GM06990 (cell line): ENCODE measurements around the gene APOA1.

Experiments
- DNase-seq: peaks from one replicate; pipeline ENCODE4 v3.0.0-alpha.2; 2011; ENCODE audit not compliant: insufficient read length; ENCODE audit errors: extremely low read depth
- H3K27me3 ChIP-seq: replicated peaks from 2 replicates; pipeline ENCODE4 v1.6.0; 2011; ENCODE audit warnings: low read length; ENCODE audit not compliant: control insufficient read depth, insufficient read depth
- H3K36me3 ChIP-seq: 2 replicates; pipeline ENCODE4 v1.5.1; 2011; ENCODE audit warnings: low read length; ENCODE audit not compliant: control insufficient read depth, insufficient read depth
- H3K4me3 ChIP-seq: replicated peaks from 2 replicates; pipeline ENCODE4 v1.5.1; 2011; ENCODE audit warnings: low read depth, mild to moderate bottlenecking, control low read depth, low read length
- TF ChIP-seq, protein P1 (sequence below): IDR thresholded peaks from 2 replicates; pipeline ENCODE4 v1.5.1; 2011; ENCODE audit warnings: low read length, control low read depth, mild to moderate bottlenecking, inconsistent platforms; ENCODE audit not compliant: insufficient read depth, poor library complexity, severe bottlenecking

APOA1 gene

DNA sequence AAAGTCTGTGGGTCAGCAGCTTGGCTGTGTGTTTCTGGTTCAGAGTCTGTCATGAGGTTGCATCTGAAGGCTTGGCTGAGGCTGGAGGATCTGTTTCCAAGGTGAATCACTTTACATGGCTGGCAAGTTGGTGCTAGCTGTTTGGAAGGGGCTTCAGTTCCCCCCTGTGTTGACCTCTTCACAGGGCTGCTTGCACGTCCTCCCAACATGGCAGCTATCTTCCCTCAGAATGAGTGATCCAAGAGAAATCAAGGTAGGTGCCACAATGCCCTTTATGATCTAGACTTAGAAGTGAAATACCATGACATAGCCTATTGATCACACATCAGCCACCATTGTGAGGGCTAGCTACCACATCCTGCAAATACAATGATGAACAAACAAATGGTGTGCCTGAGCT lies 24.3 kb downstream of the APOA1 start:
- Histone ChIP-seq H3K27me3 (no peaks in the 10 kb centered on the region; the same call in 1 of the 2 replicates), H3K36me3 (no peaks in the 10 kb centered on the region), H3K4me3 (no peak overlapping the region)
- TF ChIP-seq, protein P1, sequence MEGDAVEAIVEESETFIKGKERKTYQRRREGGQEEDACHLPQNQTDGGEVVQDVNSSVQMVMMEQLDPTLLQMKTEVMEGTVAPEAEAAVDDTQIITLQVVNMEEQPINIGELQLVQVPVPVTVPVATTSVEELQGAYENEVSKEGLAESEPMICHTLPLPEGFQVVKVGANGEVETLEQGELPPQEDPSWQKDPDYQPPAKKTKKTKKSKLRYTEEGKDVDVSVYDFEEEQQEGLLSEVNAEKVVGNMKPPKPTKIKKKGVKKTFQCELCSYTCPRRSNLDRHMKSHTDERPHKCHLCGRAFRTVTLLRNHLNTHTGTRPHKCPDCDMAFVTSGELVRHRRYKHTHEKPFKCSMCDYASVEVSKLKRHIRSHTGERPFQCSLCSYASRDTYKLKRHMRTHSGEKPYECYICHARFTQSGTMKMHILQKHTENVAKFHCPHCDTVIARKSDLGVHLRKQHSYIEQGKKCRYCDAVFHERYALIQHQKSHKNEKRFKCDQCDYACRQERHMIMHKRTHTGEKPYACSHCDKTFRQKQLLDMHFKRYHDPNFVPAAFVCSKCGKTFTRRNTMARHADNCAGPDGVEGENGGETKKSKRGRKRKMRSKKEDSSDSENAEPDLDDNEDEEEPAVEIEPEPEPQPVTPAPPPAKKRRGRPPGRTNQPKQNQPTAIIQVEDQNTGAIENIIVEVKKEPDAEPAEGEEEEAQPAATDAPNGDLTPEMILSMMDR, result no peak
- DNase-seq, result no peak

DNA sequence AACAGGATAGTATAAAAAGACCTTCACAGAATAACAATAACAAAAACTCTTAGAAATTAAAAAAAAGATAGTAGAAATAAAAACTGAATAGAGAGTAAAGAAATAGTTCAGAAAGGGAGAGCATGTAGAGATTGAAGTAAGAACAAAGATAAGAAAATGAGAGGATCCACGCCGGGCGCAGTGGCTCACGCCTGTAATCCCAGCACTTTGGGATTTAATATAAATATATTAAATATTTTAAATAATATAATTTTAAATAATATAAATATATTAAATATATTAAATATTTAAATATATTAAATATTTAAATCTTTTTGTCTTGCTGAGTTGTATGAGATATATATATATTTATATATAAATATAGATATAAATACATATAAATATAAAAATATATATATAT lies 25.3 kb downstream of the APOA1 start:
- Histone ChIP-seq H3K4me3 (no peak overlapping the region), H3K36me3 (no peaks in the 10 kb centered on the region), H3K27me3 (no peaks in the 10 kb centered on the region; the same call in 1 of the 2 replicates)
- no peak for DNase-seq
- TF ChIP-seq, protein P1, result no peak

DNA sequence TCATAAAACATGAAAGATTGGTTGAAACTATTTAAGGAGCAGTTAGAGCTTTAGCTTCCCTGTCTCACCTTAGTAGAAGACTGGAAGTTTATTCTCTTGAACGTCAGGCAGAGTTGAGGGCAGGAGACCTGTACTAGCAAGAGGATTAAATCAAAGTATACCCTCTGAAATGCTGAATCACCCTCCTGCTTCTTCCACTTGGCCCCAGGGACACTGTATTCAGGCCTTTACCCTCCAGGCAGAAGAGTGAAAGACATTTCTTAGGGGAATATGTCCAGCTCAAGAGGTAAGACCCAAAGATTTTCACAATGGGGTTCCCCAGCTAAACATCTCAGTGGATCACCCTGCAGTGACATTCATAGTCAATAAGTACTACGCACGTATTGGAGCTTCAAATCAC lies 26.2 kb downstream of the APOA1 start:
- H3K27me3 ChIP-seq, result no peaks in the 10 kb centered on the region; the same call in 1 of the 2 replicates
- TF ChIP-seq, protein P1, result no peak
- no peaks in the 10 kb centered on the region for H3K36me3 ChIP-seq
- no peak for DNase-seq
- H3K4me3 ChIP-seq, result no peak overlapping the region

DNA sequence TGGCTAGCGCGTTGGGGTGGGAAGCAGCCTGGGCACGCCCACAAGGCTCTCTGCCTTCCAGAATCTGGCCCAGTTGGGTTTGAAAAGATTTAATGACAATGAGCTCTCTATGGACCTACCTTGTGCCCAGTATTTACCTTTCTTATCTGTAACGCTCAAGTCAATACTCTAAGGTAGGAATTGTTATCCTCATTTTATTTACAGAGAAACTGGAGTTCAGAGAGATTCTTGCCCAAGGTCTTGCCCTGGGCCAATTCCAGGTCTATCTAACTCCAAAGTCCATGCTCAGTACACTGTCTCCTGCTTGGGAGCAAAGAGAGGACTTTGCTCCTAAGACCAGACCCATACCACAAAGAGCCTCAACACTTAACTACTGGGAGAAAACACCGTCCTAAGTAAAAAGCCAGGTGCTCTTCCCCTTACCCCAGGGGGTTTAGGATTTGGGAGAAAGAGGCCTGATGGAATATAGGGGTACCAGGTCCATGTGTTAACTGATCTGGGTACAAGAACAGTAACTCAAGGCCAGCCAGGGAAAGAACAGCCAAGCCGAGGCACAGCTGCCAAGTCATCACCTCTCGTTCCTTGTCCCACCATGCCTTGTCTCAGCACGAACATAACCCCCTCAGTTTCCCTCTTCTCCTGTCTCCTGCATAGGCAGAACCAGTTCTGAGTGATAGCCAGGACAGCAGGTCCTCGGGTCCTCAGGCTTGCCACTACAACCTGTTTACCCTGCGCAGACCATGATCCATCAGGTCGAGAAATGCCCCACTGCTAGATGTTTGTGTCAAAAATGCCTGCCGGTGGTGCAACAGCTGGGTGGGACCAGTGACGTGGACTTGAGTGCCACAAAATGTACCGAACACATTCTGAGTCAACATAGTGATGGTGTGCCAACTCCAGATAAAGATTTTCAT lies 28.9 kb downstream of the APOA1 start:
- Histone ChIP-seq H3K36me3 (no peaks in the 10 kb centered on the region), H3K4me3 (no peak overlapping the region), H3K27me3 (no peaks in the 10 kb centered on the region; the same call in 1 of the 2 replicates)
- TF ChIP-seq, protein P1, result no peak
- no peak for DNase-seq

DNA sequence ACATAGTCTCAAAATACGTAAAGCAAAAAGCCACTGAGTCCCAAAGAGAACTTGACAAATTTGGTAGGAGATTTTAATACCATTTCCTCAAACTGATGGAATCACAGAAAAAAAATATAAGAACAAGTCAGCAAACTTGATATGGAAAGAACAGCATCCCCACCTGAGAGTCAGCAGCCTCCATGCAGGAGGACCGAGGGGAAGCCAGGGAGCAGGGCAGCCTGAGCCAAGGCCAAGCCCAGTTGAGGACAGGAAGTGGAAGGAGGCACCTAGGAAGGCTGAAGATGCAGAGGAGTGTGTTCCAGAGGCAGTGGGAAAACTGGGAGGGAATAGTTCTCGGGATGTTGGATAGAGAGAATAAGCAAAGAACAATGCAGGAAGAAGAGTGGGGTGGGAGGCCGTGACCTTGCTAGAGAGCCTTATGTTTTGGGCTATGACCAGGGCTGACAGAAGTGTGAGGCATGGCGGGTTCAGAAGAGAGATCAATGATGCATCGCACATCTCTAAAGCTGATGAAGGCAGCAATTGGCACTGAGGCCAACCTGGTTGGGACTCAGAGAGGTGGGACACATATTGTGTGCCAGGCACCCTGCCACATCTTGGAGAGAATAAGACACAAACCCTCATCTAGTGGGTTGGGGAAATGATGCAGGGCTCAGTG lies 29.7 kb downstream of the APOA1 start:
- Histone ChIP-seq H3K27me3 (no peaks in the 10 kb centered on the region), H3K36me3 (no peaks in the 10 kb centered on the region), H3K4me3 (no peak overlapping the region)
- no peak for DNase-seq
- TF ChIP-seq, protein P1, result no peak
